DMS153 (cell line): ENCODE measurements around the gene TLNRD1.

ENCODE experiments used
- DNase-seq: peaks from one replicate; lab custom pipeline; 2025; lab: John Stamatoyannopoulos, UW

The TLNRD1 gene

GRCh38 chr15:81002009-81002330 lies 1.2 kb downstream of the TLNRD1 start:
- no peak for DNase-seq

DNA sequence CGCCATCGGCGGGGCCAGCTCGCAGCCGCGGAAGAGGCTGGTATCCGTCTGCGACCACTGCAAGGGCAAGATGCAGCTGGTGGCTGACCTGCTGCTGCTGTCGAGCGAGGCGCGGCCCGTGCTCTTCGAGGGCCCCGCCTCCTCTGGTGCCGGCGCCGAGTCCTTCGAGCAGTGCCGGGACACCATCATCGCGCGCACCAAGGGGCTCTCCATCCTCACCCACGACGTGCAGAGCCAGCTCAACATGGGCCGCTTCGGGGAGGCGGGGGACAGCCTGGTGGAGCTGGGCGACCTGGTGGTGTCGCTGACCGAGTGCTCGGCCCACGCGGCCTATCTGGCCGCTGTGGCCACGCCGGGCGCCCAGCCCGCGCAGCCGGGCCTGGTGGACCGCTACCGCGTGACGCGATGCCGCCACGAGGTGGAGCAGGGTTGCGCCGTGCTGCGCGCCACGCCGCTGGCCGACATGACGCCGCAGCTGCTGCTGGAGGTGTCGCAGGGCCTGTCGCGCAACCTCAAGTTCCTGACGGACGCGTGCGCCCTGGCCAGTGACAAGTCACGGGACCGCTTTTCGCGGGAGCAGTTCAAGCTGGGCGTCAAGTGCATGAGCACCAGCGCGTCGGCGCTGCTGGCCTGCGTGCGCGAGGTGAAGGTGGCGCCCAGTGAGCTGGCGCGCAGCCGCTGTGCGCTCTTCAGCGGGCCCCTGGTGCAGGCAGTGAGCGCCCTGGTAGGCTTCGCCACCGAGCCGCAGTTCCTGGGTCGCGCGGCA lies 1.8 kb downstream of the TLNRD1 start:
- no peak for DNase-seq

DNA sequence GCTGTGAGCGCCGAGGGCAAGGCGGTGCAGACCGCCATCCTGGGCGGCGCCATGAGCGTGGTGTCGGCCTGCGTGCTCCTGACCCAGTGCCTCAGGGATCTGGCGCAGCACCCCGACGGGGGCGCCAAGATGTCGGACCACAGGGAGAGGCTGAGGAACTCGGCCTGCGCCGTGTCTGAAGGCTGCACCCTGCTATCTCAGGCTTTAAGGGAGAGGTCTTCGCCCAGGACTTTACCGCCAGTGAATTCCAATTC lies 2.3 kb downstream of the TLNRD1 start:
- DNase-seq: no peak

DNA sequence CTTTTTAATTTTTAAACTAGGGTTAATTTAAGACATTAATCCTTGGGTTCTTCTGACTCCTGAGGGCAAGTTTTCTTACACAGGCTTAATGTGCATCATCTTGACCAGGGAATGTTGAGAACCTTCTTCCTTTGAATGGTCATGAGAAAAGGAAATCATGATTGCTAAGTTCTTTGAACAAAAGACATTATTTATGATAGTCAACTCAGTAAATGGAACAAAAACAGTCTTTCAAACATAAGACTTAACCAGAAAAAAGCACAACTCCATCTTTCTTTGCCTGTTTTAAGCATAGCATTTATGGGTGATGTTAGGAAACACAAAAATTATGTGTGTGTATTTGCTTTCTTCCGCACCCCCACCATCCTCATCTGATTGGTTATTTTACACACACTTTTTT lies 5.4 kb downstream of the TLNRD1 start:
- DNase-seq: no peak

- DNase-seq: no peak
Observed at GRCh38 chr15:81007428-81008064, 6.8 kb downstream of the TLNRD1 start.

GRCh38 chr15:81008312-81008711 lies 7.6 kb downstream of the TLNRD1 start:
- no peak for DNase-seq

GRCh38 chr15:81010086-81010485 lies 9.4 kb downstream of the TLNRD1 start:
- DNase-seq: no peak

GRCh38 chr15:81011593-81011992 lies 10.9 kb downstream of the TLNRD1 start:
- no peak for DNase-seq

DNA sequence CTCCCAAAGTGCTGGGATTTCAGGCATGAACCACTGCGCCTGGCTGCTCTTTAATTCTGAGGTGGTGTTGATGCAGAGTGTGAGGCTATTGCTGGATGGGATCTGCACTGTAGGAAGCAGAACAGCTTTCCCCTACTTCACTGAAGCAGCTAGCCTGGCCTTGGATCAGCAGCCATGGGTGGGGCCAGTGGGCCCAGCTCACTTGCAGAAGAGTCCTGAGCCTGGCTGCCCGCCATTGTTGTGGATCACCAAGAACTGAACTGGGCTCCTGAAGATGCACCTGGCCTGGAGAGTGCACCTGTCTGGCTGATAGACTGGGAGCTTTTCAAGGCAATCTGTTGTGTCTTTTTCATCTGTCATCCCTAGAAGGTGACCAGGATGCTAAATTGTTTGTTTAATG lies 11.9 kb downstream of the TLNRD1 start:
- DNase-seq: no peak

GRCh38 chr15:81013396-81013929 lies 12.7 kb downstream of the TLNRD1 start:
- DNase-seq: no peak

- DNase-seq: no peak
Observed at GRCh38 chr15:81014446-81015093, 13.8 kb downstream of the TLNRD1 start.

GRCh38 chr15:81015621-81016488 lies 15.1 kb downstream of the TLNRD1 start:
- DNase-seq: no peak

- DNase-seq: no peak
Observed at GRCh38 chr15:81016489-81017068, 15.9 kb downstream of the TLNRD1 start.

DNA sequence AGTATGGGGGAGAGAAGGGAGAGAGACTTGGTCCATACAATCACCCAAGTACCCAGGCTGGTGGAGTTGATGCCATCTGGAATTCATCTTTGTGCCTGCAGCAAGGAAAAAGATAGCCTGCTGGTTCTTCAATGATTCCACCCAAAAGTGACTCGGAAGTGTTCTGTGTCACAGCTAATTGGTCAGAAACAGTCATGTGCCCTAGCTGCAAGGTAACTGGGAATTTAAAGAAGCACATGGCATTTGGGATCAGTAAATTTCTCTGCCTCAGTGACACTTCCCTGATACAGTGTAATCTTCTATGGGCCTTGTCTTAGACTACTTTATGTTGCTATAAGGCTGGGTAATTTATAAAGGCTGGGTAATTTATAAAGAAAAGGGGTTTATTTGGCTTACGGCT lies 17.5 kb downstream of the TLNRD1 start:
- no peak for DNase-seq

- no peak for DNase-seq
Observed at GRCh38 chr15:81021321-81021720, 20.6 kb downstream of the TLNRD1 start.

DNA sequence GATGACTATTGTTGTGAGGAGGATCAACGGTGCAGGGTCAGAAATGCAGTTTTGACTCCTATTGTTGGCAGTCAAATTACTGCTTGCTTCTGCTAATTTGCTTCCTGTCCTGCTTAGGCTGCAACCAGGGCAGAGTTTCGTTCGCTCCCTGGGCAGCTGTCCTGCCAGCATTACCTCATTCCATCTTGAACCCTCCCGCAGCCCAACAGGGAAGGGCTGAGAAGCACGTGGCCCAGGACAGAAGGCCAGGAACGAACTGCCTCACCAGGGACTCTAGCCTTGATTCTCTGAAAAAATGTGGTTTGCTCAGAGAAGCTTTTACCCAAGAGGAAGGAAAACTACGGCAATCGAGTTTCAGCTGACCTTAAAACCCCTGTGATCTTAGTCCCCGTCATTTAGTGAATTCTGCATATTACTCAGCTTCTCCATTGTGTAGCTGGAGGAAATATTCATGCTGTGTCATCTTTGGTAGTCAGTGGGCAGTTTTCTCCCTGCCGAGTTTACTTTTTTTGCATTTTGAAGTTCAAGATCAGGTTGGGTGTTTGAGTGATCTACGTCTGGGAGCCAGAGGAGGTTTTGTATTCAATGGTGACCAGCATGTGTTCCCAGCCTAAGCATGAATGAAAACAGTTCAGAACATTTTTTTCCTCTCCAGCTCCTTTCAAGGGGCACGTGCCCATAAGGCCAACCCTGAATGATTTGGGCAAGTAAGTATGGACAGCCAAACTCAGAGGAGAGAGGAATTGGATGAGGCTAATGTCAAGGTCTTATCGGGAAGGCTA lies 23.0 kb downstream of the TLNRD1 start:
- DNase-seq: no peak

GRCh38 chr15:81024265-81024872 lies 23.6 kb downstream of the TLNRD1 start:
- DNase-seq: no peak

- no peak for DNase-seq
Observed at GRCh38 chr15:81024936-81025335, 24.2 kb downstream of the TLNRD1 start.

DNA sequence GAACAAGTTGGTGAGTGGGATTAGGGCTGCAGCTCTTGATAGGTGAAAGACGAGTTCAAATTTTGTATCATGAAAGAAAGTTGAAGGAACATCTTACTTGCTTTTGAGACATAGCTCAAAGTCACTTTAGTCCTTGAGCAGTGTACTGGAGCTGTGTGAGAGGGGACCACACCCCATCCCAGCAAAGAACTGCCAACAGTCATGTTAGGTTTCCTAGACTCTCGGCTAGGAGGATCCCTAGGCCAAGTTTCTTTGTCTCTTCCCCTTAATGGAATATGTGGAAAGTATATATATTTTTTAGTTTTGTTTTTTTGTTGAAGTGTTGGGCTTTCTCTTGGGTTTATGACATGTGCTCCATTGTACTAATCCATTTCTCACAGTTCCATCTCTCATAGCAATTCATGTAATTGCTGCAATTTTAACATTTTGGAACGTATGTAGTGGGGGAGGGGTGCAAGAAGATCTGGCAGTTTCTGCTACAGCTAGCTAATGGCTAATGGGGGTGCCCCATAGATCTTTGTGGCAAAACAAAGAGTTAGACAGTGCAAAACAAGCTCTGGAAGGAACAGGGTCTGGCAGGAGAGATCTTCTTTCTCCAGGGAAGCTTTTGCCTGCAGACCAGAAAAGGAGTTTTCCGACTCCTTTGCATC lies 25.1 kb downstream of the TLNRD1 start:
- DNase-seq: no peak

- DNase-seq: no peak
Observed at GRCh38 chr15:81026836-81027599, 26.3 kb downstream of the TLNRD1 start.
